B cell (primary cell): ENCODE data around the gene CFAP52. TPM values are rescaled to one million over a fixed set of nuclear protein-coding genes. Genes with fewer than 3 reads are reported as not detected.

Source experiments
- ATAC-seq: fragments of 200-7000 bp; cut with Tn5 transposase; one replicate; pipeline ENCODE4 v1.10.0; 2021; ENCODE audit warnings: low read depth, mild to moderate bottlenecking, moderate number of reproducible peaks, moderate library complexity
- CTCF ChIA-PET: fragments of 350-600 bp; sonication (Branson Sonifier 250); formaldehyde crosslinking; loops from one replicate; lab custom pipeline; 2021; ENCODE audit warnings: antibody characterized with exemption, inconsistent platforms; lab: Charles Lee
- POLR2A ChIA-PET: fragments of 350-600 bp; sonication (Branson Sonifier 250); formaldehyde crosslinking; loops from one replicate; lab custom pipeline; 2021; ENCODE audit warnings: antibody characterized with exemption; lab: Charles Lee
- DNase-seq: peaks from one replicate; pipeline ENCODE4 v3.0.0; 2013
- H2AFZ ChIP-seq: 2 replicates; pipeline ENCODE4 v1.6.1; 2012; ENCODE audit warnings: mild to moderate bottlenecking, low read depth, low read length; ENCODE audit not compliant: insufficient read depth, poor library complexity, severe bottlenecking
- H3K27ac ChIP-seq, 2 donors: 1 replicate in 1 of 2; 2 replicates in 1 of 2; pipeline ENCODE4 v1.5.1; 2012 to 2013; ENCODE audit warnings: low read length in 2 of 2, mild to moderate bottlenecking in 2 of 2, moderate library complexity in 1 of 2
- H3K27me3 ChIP-seq, 4 experiments: fragments of 200-600 bp in 1 of 4; sonication (generic) in 1 of 4; replicated peaks in 1 of 4; 1 replicate in 2 of 4; 2 replicates in 2 of 4; pipeline versions ENCODE4 v1.6.1 to v1.7.0; 2013 to 2016; ENCODE audit warnings: low read length in 3 of 4, mild to moderate bottlenecking in 2 of 4, mixed read lengths in 1 of 4, moderate library complexity in 1 of 4; ENCODE audit not compliant: insufficient read depth in 4 of 4, control insufficient read depth in 3 of 4; ENCODE audit errors: control extremely low read depth in 1 of 4
- H3K36me3 ChIP-seq, 2 experiments: replicated peaks in 1 of 2; 1 replicate in 1 of 2; 2 replicates in 1 of 2; pipeline versions ENCODE4 v1.6.1 to v1.7.1; 2013; ENCODE audit warnings: low read length in 1 of 2; ENCODE audit not compliant: insufficient read depth in 2 of 2, control insufficient read depth in 1 of 2; ENCODE audit errors: control extremely low read depth in 1 of 2, extremely low read depth in 1 of 2
- H3K4me1 ChIP-seq, 2 donors: fragments of 200-600 bp in 1 of 2; sonication (generic) in 1 of 2; 1 replicate in 1 of 2; 2 replicates in 1 of 2; pipeline versions ENCODE4 v1.5.1 to v1.6.1; 2013 to 2017; ENCODE audit warnings: low read length in 2 of 2; ENCODE audit not compliant: control insufficient read depth in 2 of 2, insufficient read depth in 2 of 2
- H3K4me2 ChIP-seq: replicated peaks from 2 replicates; pipeline ENCODE3; 2012; ENCODE audit warnings: mild to moderate bottlenecking, low read depth, low read length; ENCODE audit not compliant: poor library complexity, severe bottlenecking
- H3K4me3 ChIP-seq, 5 experiments: fragments of 200-600 bp in 1 of 5; sonication (generic) in 1 of 5; 1 replicate in 3 of 5; 2 replicates in 2 of 5; pipeline versions ENCODE4 v1.5.1 to v1.7.0; 2011 to 2016; ENCODE audit warnings: low read length in 4 of 5, mild to moderate bottlenecking in 4 of 5, low read depth in 2 of 5, control low read depth in 1 of 5, moderate library complexity in 1 of 5; ENCODE audit not compliant: insufficient read depth in 1 of 5; ENCODE audit errors: control extremely low read depth in 1 of 5, extremely low read depth in 1 of 5
- H3K79me2 ChIP-seq: fragments of 200-600 bp; sonication (generic); one replicate; pipeline ENCODE4 v1.6.0; 2016; ENCODE audit warnings: low read length; ENCODE audit not compliant: control insufficient read depth, insufficient read depth
- H3K9ac ChIP-seq: fragments of 200-600 bp; sonication (generic); 2 replicates; pipeline ENCODE4 v1.6.1; 2017; ENCODE audit warnings: mild to moderate bottlenecking, low read length, moderate library complexity
- H3K9me3 ChIP-seq, 3 donors: one replicate each; pipeline versions ENCODE4 v1.6.1 to v1.7.1; 2013; ENCODE audit warnings: low read length in 2 of 3; ENCODE audit not compliant: control insufficient read depth in 2 of 3, insufficient read depth in 1 of 3; ENCODE audit errors: control extremely low read depth in 1 of 3
- H4K20me1 ChIP-seq: 2 replicates; pipeline ENCODE4 v1.6.0; 2012; ENCODE audit warnings: mild to moderate bottlenecking, low read length; ENCODE audit not compliant: insufficient read depth, control insufficient read depth, poor library complexity, severe bottlenecking
- H3K27ac Mint-ChIP-seq: one replicate; pipeline ENCODE4 v1.8.0; 2021; ENCODE audit warnings: mixed read lengths
- H3K27me3 Mint-ChIP-seq: one replicate; pipeline ENCODE4 v1.8.0; 2021; ENCODE audit warnings: mixed read lengths
- H3K4me1 Mint-ChIP-seq: one replicate; pipeline ENCODE4 v1.8.0; 2021; ENCODE audit warnings: mixed read lengths
- H3K4me3 Mint-ChIP-seq: one replicate; pipeline ENCODE4 v1.8.0; 2021; ENCODE audit warnings: mixed read lengths
- H3K9me3 Mint-ChIP-seq: one replicate; pipeline ENCODE4 v1.8.0; 2022; ENCODE audit warnings: mixed read lengths; ENCODE audit not compliant: insufficient read depth
- CTCF ChIP-seq: fragments of 200-600 bp; IDR thresholded peaks from one replicate; pipeline ENCODE4 v1.8.0; 2022; ENCODE audit warnings: antibody characterized with exemption, mild to moderate bottlenecking
- EZH2 ChIP-seq: IDR thresholded peaks from 2 replicates; pipeline ENCODE4 v1.6.1; 2012; ENCODE audit warnings: borderline replicate concordance, low read depth, mild to moderate bottlenecking, moderate library complexity, low read length; ENCODE audit not compliant: insufficient read depth, poor library complexity, severe bottlenecking
- WGBS: methylation state at CpG from one replicate; pipeline ENCODE4 v1.1.5; 2013; ENCODE audit warnings: missing lambda C conversion rate; ENCODE audit not compliant: insufficient coverage; 5-methylcytosine and 5-hydroxymethylcytosine counted together
- intact Hi-C: fragments of 100-400 bp; cut with micrococcal nuclease; formaldehyde crosslinking; loops from one replicate; pipeline ENCODE4 v1.10.0; 2022
- polyA plus RNA-seq: library from polyadenylated mRNA; depleted of rRNA; stranded (reverse); fragments of >200 nt; gene quantifications from 2 replicates; pipeline ENCODE4 v1.2.3, GENCODE V29; 2012
- total RNA-seq, 2 donors: library from RNA; stranded (reverse); fragments of 120-200 nt in 1 of 2; gene quantifications; 1 replicate in 1 of 2; 2 replicates in 1 of 2; pipeline versions ENCODE4 v1.2.3 to v1.2.4, GENCODE V29; 2013 to 2022

CFAP52 gene
- total and polyA plus RNA-seq, 2 donors (not counting 1 experiment from before 2014, with no cell fraction given) = not detected

GRCh38 chr17:9615486-9615885 lies 39.0 kb downstream of the CFAP52 start:
- Histone ChIP-seq H3K4me2 (no peak overlapping the region), H3K27ac (no peak overlapping the region), H3K79me2 (no peaks in the 10 kb centered on the region), H3K27me3 (no peaks in the 10 kb centered on the region), H3K36me3 (no peaks in the 10 kb centered on the region), H3K4me3 (no peak overlapping the region), H4K20me1 (no peaks in the 10 kb centered on the region), H3K4me1 (no peaks in the 10 kb centered on the region), H3K9ac (no peak overlapping the region), H2AFZ (no peak overlapping the region), H3K9me3 (peaks cover 0 to 3% (median 0%) of the 10 kb centered on the region in 3 donors)
- Mint-ChIP-seq H3K4me1 (no peaks in the 10 kb centered on the region), H3K27me3 (peaks cover 9% of the 10 kb centered on the region), H3K27ac (no peak overlapping the region), H3K9me3 (no peaks in the 10 kb centered on the region), H3K4me3 (no peak overlapping the region)
- ChIA-PET CTCF (interaction anchor here (0.7 kb wide), 1 partner anchor 10 kb away, joined by 3 read pairs; no protein-coding TSS in a partner anchor), POLR2A (no interaction called here)
- no CpG with 5 or more reads among the region's 2 CpGs for WGBS
- no peak for TF ChIP-seq EZH2
- no peak for TF ChIP-seq CTCF
- DNase-seq = no peak
- intact Hi-C loops = no loop called here
- ATAC-seq = no peak

- DNase-seq = no peak
- ChIA-PET CTCF (no interaction called here), POLR2A (no interaction called here)
- Histone ChIP-seq H3K4me1 (no peaks in the 10 kb centered on the region), H3K27ac (no peak overlapping the region), H3K79me2 (no peaks in the 10 kb centered on the region), H3K4me2 (no peak overlapping the region), H3K9ac (no peak overlapping the region), H3K27me3 (no peaks in the 10 kb centered on the region), H3K9me3 (peaks cover 4 to 17% (median 7%) of the 10 kb centered on the region in 3 donors), H3K4me3 (no peak overlapping the region), H2AFZ (no peak overlapping the region), H3K36me3 (no peaks in the 10 kb centered on the region), H4K20me1 (no peaks in the 10 kb centered on the region)
- intact Hi-C loops = no loop called here
- Mint-ChIP-seq H3K9me3 (peaks cover 15% of the 10 kb centered on the region), H3K4me1 (no peaks in the 10 kb centered on the region), H3K27ac (no peak overlapping the region), H3K27me3 (no peaks in the 10 kb centered on the region), H3K4me3 (no peak overlapping the region)
- TF ChIP-seq EZH2 (no peak), CTCF (no peak)
- ATAC-seq = no peak
Measured at GRCh38 chr17:9622961-9623360, 46.5 kb downstream of the CFAP52 start.
